SK-N-SH treated with all-trans-retinoic acid at 6 μM for 48 hours (cell line): ENCODE data around the gene SYCE1L.

Source experiments
- BACH2 ChIP-seq: fragments of 250-450 bp; sonication (Bioruptor Pico); IDR thresholded peaks from 2 replicates; pipeline ENCODE4 v1.9.0; 2021; ENCODE audit warnings: mild to moderate bottlenecking, borderline replicate concordance
- GLIS3 ChIP-seq: fragments of 250-450 bp; sonication (Bioruptor Pico); IDR thresholded peaks from 2 replicates; pipeline ENCODE4 v1.5.0; 2020; ENCODE audit warnings: mild to moderate bottlenecking, moderate library complexity
- ISL1 ChIP-seq: fragments of 250-450 bp; sonication (Bioruptor Pico); IDR thresholded peaks from 2 replicates; pipeline ENCODE4 v2.1.2; 2022; ENCODE audit warnings: mild to moderate bottlenecking, moderate library complexity
- SNAI2 ChIP-seq: fragments of 250-450 bp; sonication (Bioruptor Pico); IDR thresholded peaks from 2 replicates; pipeline ENCODE4 v1.5.0; 2020; ENCODE audit warnings: mild to moderate bottlenecking, moderate library complexity
- ZC3H10 ChIP-seq: fragments of 250-450 bp; sonication (Bioruptor Pico); IDR thresholded peaks from 2 replicates; pipeline ENCODE4 v1.5.1; 2021; ENCODE audit warnings: mild to moderate bottlenecking, moderate library complexity
- ZNF70 ChIP-seq: fragments of 450-650 bp; formaldehyde crosslinking; IDR thresholded peaks from 2 replicates; pipeline ENCODE4 v1.5.0; 2020; ENCODE audit warnings: mild to moderate bottlenecking, moderate library complexity
- ZNF8 ChIP-seq: fragments of 450-650 bp; formaldehyde crosslinking; IDR thresholded peaks from 2 replicates; pipeline ENCODE4 v1.5.0; 2020; ENCODE audit warnings: mild to moderate bottlenecking, moderate library complexity
- TF ChIP-seq, protein P1 (sequence below): fragments of 250-450 bp; sonication (Bioruptor Pico); IDR thresholded peaks from 2 replicates; pipeline ENCODE4 v1.8.0; 2020; ENCODE audit warnings: mild to moderate bottlenecking, moderate library complexity, borderline replicate concordance
- TF ChIP-seq, protein P2 (sequence below): fragments of 250-450 bp; sonication (Bioruptor Pico); IDR thresholded peaks from 2 replicates; pipeline ENCODE4 v1.5.1; 2020; ENCODE audit warnings: low read depth, mild to moderate bottlenecking, moderate library complexity
- TF ChIP-seq, protein P3 (sequence below): fragments of 250-450 bp; sonication (Bioruptor Pico); IDR thresholded peaks from 2 replicates; pipeline ENCODE4 v1.8.0; 2021; ENCODE audit warnings: low read depth, mild to moderate bottlenecking, moderate library complexity, borderline replicate concordance

DNA sequence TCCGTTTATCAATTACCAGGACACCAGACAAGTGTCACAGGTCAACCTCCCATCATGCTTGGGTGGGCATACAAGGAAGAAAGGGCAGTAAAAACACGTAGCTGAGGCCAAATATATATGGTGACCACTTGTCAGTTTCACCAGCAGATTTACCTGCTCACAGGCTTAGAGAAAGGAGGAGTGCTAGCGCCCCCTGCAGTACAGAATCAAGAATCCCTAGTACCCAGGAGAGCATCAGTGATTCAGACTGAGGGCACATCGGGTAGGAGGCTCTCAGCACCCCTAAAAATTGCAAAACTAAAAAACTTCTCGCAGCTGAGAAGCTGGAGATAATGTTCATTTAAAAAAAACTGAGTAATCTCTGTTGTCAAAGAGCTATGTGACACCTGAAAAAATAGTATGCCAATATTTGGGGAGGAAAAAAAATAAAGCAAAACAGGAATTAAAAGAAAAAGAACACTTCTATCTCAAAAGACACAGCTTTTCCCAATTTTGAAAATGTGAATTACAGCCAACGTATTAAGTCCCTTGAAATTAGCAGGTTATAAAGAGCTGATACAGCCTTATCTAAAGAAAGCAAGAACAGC lies 29.5 kb upstream of the SYCE1L start:
- no peak for TF ChIP-seq GLIS3 (CRISPR knock-in tag)
- TF ChIP-seq, protein P1, sequence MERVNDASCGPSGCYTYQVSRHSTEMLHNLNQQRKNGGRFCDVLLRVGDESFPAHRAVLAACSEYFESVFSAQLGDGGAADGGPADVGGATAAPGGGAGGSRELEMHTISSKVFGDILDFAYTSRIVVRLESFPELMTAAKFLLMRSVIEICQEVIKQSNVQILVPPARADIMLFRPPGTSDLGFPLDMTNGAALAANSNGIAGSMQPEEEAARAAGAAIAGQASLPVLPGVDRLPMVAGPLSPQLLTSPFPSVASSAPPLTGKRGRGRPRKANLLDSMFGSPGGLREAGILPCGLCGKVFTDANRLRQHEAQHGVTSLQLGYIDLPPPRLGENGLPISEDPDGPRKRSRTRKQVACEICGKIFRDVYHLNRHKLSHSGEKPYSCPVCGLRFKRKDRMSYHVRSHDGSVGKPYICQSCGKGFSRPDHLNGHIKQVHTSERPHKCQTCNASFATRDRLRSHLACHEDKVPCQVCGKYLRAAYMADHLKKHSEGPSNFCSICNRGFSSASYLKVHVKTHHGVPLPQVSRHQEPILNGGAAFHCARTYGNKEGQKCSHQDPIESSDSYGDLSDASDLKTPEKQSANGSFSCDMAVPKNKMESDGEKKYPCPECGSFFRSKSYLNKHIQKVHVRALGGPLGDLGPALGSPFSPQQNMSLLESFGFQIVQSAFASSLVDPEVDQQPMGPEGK = no peak
- TF ChIP-seq ISL1 (CRISPR knock-in tag) = no peak
- no peak for TF ChIP-seq SNAI2
- TF ChIP-seq ZNF70 (CRISPR knock-in tag) = no peak
- TF ChIP-seq ZC3H10 (CRISPR knock-in tag) = no peak
- TF ChIP-seq, protein P2, sequence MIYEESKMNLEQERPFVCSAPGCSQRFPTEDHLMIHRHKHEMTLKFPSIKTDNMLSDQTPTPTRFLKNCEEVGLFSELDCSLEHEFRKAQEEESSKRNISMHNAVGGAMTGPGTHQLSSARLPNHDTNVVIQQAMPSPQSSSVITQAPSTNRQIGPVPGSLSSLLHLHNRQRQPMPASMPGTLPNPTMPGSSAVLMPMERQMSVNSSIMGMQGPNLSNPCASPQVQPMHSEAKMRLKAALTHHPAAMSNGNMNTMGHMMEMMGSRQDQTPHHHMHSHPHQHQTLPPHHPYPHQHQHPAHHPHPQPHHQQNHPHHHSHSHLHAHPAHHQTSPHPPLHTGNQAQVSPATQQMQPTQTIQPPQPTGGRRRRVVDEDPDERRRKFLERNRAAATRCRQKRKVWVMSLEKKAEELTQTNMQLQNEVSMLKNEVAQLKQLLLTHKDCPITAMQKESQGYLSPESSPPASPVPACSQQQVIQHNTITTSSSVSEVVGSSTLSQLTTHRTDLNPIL (CRISPR knock-in tag) = no peak
- no peak for TF ChIP-seq ZNF8 (CRISPR knock-in tag)
- TF ChIP-seq, protein P3, sequence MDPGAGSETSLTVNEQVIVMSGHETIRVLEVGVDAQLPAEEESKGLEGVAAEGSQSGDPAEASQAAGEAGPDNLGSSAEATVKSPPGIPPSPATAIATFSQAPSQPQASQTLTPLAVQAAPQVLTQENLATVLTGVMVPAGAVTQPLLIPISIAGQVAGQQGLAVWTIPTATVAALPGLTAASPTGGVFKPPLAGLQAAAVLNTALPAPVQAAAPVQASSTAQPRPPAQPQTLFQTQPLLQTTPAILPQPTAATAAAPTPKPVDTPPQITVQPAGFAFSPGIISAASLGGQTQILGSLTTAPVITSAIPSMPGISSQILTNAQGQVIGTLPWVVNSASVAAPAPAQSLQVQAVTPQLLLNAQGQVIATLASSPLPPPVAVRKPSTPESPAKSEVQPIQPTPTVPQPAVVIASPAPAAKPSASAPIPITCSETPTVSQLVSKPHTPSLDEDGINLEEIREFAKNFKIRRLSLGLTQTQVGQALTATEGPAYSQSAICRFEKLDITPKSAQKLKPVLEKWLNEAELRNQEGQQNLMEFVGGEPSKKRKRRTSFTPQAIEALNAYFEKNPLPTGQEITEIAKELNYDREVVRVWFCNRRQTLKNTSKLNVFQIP (CRISPR knock-in tag) = no peak
- no peak for TF ChIP-seq BACH2
